Measurements from ENCODE around the gene MGST2.

MGST2 gene

DNA sequence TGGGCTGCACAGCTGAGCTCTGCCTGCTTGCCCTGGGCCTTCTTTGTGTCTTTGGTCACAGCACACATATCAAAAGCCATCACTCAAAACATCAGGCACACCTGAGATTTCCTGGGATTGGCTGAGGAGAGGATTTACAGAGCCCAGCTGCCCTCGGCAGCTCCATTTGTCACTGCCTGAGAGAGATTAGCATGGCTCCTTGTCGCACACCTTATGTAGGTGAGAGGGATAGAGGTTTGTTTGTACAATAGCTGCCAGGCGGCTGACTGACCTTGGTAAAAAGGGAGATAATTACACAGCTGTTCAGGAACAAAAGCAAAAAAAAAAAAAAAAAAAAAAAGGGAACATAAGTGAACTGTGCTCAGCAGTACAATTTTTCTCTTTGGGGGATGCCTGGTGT lies 63.2 kb downstream of the MGST2 start:
- no peaks in the 10 kb centered on the region for H3K36me3 ChIP-seq (ENCODE audit: low read depth)
- TF ChIP-seq, protein P1, sequence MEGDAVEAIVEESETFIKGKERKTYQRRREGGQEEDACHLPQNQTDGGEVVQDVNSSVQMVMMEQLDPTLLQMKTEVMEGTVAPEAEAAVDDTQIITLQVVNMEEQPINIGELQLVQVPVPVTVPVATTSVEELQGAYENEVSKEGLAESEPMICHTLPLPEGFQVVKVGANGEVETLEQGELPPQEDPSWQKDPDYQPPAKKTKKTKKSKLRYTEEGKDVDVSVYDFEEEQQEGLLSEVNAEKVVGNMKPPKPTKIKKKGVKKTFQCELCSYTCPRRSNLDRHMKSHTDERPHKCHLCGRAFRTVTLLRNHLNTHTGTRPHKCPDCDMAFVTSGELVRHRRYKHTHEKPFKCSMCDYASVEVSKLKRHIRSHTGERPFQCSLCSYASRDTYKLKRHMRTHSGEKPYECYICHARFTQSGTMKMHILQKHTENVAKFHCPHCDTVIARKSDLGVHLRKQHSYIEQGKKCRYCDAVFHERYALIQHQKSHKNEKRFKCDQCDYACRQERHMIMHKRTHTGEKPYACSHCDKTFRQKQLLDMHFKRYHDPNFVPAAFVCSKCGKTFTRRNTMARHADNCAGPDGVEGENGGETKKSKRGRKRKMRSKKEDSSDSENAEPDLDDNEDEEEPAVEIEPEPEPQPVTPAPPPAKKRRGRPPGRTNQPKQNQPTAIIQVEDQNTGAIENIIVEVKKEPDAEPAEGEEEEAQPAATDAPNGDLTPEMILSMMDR (IDR thresholded peaks at IDR 0.05; ENCODE audit: poor library complexity, severe bottlenecking) = no peak
- no peaks in the 10 kb centered on the region for H3K9me3 ChIP-seq (ENCODE audit: severe bottlenecking)
- ATAC-seq (ENCODE audit: low read depth) (no peak), DNase-seq (ENCODE audit: low spot score) (no peak)
- no peak overlapping the region for H3K4me3 ChIP-seq (ENCODE audit: severe bottlenecking)
- H3K27me3 ChIP-seq (ENCODE audit: insufficient read depth, poor library complexity, severe bottlenecking) = no peaks in the 10 kb centered on the region
- no peak overlapping the region for H3K27ac ChIP-seq (ENCODE audit: poor library complexity, severe bottlenecking)
- H3K4me1 ChIP-seq (ENCODE audit: insufficient read depth, poor library complexity, severe bottlenecking) = no peaks in the 10 kb centered on the region

DNA sequence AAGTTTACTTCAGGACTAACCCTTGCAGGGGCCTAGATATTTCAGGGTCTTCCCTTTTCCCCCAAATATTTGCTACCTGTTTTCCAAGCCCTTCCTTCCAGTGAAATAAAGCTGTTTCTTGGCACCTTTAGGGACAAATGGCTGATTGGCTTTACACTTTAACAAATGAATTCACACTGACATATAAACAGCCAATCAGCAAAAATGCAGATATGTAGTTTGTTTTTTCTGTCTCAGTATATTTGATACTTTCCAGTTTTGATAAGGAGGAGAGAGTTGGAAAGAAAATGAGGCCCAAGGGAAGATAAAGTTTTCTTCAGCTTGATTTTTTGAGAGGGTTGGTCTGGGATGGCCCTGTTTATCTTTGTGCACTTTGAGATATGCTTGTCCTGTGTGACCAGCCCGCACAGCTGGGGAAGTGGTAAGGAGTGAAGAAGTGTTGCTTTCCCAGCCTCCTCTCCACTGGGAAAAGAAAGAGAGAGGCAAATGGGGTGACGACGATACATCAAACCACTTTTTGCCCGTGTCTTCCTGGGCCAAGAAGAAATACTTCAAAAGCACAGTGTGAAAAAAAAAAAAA lies 67.5 kb downstream of the MGST2 start:
- ATAC-seq (ENCODE audit: low read depth) (no peak), DNase-seq (ENCODE audit: low spot score) (no peak)
- TF ChIP-seq, protein P1 (IDR thresholded peaks at IDR 0.05; ENCODE audit: poor library complexity, severe bottlenecking) = no peak
- no peak overlapping the region for H3K4me3 ChIP-seq (ENCODE audit: severe bottlenecking)
- H3K36me3 ChIP-seq (ENCODE audit: low read depth) = no peaks in the 10 kb centered on the region
- H3K4me1 ChIP-seq (ENCODE audit: insufficient read depth, poor library complexity, severe bottlenecking) = peaks cover 4% of the 10 kb centered on the region
- H3K27me3 ChIP-seq (ENCODE audit: insufficient read depth, poor library complexity, severe bottlenecking) = no peaks in the 10 kb centered on the region
- H3K9me3 ChIP-seq (ENCODE audit: severe bottlenecking) = no peaks in the 10 kb centered on the region
- H3K27ac ChIP-seq (ENCODE audit: poor library complexity, severe bottlenecking) = no peak overlapping the region

DNA sequence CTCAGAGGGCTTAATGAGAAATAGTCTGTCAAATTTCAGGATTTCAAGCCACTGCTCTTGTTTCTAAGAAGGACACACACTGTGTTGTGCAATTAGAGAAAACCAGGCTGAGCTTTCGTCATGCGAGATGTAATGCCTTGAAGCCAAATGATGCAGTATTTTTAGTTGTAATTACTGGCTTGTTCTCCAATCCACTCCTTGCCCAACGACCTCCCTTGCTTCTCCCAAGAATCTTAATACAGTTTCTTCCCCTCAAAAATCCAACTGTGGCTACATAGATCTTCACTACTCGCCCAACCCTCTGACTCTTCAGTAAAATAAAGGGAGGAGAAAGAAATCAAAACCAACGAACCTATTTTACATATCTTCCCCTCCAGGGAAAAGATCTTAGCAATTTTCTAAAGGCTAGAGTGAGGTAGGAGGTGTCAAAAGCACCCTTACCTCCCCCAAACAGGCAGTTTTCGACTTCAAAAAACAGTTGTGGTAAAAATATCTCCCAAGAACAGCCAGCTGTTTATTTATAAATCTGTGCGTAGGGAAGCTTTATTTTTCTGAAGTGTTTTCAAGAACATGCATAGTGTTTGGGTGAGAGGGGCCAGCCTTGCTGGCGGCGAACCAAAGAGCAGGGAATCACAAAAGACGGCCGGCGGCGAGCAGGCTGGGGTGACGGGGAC lies 68.7 kb downstream of the MGST2 start:
- Histone ChIP-seq H3K9me3 (ENCODE audit: severe bottlenecking) (no peaks in the 10 kb centered on the region), H3K36me3 (ENCODE audit: low read depth) (no peaks in the 10 kb centered on the region), H3K4me3 (ENCODE audit: severe bottlenecking) (peak overlapping the region; percentile 19), H3K27me3 (ENCODE audit: insufficient read depth, poor library complexity, severe bottlenecking) (no peaks in the 10 kb centered on the region), H3K27ac (ENCODE audit: poor library complexity, severe bottlenecking) (no peak overlapping the region), H3K4me1 (ENCODE audit: insufficient read depth, poor library complexity, severe bottlenecking) (peaks cover 4% of the 10 kb centered on the region)
- TF ChIP-seq, protein P1 (IDR thresholded peaks at IDR 0.05; ENCODE audit: poor library complexity, severe bottlenecking) = no peak
- no peak for DNase-seq (ENCODE audit: low spot score)
- ATAC-seq (ENCODE audit: low read depth) = no peak

DNA sequence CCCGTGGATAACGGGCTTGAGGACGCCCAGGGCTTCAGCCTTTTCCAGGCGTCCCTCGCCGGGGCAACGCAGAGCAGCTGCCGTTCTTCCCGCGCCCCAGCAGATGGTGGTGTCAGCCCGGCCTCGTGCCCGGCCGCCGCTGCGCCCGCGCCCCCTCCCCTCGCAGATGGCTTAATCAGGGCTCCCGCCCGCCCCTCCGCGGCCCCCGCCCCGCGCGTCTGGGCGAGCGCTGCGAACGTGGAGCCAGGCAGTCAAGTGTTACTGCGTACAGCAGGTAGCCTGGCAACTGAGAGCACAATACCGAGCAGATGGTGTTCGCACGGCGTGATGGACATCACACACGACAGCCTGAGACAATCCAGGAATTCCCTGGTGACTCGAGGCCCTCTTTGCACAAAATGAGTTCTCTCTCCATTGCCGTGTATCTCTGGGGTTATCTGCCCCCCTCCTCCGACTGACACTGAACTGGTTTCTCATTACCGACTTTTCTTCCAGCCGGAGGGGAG lies 69.3 kb downstream of the MGST2 start:
- H3K4me3 ChIP-seq (ENCODE audit: severe bottlenecking) = peak overlapping the region; percentile 19
- H3K27ac ChIP-seq (ENCODE audit: poor library complexity, severe bottlenecking) = no peak overlapping the region
- H3K4me1 ChIP-seq (ENCODE audit: insufficient read depth, poor library complexity, severe bottlenecking) = peaks cover 4% of the 10 kb centered on the region
- no peaks in the 10 kb centered on the region for H3K9me3 ChIP-seq (ENCODE audit: severe bottlenecking)
- peak; percentile 89 for ATAC-seq (ENCODE audit: low read depth)
- no peak for DNase-seq (ENCODE audit: low spot score)
- H3K36me3 ChIP-seq (ENCODE audit: low read depth) = no peaks in the 10 kb centered on the region
- TF ChIP-seq, protein P1 (IDR thresholded peaks at IDR 0.05; ENCODE audit: poor library complexity, severe bottlenecking) = peak; percentile 80
- H3K27me3 ChIP-seq (ENCODE audit: insufficient read depth, poor library complexity, severe bottlenecking) = no peaks in the 10 kb centered on the region
